ENCODE results near the gene FBXL7.

Gene FBXL7

GRCh38 chr5:15786884-15787283 is 286.9 kb downstream of the FBXL7 start:
- no peak for DNase-seq

GRCh38 chr5:15787681-15788080 is 287.7 kb downstream of the FBXL7 start:
- DNase-seq = no peak

GRCh38 chr5:15789642-15790041 is 289.7 kb downstream of the FBXL7 start:
- DNase-seq = no peak

DNA sequence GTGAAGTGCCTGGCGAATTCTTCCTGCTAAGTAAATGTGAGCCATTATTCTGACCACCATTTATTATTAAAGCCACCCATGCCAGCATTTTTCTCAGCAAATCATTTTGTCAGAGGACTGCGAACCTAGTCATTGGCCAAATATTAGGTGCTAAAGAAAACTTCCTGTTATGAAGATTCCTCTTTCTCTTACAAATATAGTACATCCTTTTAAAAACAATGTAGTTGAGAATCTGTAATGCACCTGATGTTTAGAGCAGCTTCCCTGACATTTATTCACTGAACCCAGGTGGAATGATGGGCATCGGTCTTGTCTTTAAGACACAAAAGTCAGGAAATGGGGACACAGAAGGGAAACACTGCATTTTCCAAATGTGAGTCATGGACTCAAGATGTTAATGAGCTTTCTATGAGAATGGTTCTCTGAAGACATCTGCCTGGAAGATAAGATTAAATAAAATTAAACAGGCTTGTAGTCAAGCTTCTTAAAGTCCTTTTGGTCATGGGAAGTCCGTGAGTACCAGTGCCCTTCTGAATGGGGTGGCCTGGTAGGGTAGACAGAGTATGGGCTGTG is 290.6 kb downstream of the FBXL7 start:
- no peak for DNase-seq

DNA sequence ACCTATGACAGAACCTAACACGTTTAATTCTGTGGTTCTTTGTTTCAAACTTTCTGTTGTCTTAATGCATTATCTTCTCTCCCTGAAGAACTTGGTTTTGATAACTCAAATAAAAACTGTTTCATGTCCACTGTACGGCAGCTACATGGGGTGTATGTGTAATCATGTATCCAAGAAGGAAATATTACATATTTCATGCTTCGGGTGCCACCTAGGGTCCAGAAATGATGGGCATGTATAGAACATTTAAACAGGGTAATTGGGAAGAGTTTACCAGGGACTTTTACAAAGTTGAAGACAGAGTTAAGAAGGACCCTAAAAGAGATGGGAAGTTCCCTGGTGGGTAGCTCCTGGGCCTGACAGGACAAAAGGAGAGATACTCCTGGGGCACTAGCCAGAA is 291.3 kb downstream of the FBXL7 start:
- no peak for DNase-seq

DNA sequence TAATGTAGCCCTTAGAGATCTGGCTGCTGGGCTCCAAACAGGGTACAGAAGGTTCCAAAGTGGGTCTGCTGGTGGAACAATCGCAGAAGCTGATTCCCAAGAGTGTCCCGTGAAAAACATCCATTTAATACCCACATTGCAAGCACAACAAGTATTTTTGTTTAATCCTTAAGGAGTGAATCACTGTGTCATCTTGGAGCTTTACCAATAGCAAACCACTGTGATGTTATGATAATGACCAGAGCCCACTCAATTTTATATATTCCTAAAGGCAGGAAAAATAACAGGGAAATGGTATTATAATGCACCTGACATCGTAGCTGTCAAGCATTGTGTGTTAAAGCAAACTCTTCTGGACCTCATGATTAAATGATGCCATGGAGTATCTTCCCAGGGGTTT is 291.9 kb downstream of the FBXL7 start:
- DNase-seq = no peak

DNA sequence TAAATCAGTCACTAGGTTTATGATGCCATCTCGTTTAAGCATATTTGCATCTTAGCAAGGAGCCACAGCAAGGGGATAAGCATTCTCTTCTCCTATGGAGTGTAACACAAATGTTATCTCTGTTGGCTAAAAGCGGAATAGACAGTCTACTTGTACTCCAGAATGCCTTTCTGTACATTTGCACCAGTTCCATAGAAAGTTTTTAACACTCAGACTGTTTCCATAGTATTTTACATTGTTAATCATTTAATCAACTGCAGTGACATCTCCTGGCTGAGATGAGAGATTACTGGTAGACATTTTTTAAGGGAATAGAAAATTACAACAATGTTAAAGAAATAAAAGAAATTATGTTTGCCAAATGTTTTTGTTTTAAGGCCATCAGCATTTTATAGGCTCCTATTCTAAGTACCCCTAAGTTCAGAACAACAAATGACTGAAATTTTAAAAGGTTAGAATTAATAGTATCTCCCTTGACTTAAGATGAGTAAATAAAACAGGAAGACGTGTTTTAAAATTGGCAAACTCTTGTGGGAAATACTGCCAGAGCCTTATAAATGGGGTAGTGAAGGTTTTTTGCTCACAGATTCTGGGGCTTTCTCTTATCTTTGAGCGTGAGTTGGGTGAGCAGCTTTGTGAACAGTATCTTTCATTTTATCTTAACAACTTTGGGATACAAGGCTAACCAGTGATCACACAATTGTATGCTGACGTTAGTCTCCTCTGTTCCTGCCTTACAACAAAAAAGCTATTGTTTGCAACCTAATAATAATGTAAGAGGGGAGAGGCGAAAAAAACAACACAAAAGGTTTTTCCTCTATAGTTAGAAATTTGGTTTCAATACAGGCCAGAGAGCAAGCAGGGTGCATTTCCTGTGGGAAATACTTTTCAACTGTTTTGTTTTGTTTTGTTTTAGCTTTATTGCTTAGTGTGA is 294.3 kb downstream of the FBXL7 start:
- no peak for DNase-seq

DNA sequence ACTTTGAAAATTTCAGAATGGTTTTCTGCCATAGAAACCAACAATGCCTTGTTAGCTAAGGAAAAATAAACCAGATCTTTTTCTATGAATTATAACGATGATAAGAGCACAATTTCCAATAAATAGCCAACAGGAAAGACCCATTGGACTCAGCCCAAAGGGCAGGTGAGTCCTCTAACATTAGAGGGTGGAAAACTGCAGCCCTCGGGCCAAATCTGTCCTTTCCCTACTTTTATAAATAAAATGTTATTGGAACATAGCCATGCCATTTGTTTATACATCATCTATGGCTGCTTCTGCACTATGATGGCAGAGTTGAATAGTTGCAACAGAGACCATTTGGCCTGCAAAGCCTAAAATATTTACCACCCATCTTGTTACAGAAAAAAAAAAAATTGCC is 296.1 kb downstream of the FBXL7 start:
- no peak for DNase-seq

DNA sequence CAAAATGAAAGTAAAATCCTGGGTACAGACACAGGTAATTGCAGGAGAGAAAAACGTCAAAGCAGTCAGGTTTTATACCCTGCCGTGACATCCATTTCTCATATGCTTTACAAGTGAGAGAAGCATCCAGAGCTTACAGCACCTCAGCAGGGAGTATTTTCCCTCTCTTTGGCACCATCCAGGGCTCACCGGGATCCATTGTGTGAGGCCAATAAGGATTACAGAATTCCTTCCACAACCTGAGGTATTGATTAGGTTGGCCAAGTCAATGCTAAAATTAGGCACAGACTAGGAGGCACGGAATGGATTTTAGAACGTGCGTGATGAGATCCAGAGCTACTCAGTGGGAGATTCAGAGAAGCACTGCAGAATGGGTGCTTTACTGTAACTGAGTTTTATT is 296.6 kb downstream of the FBXL7 start:
- DNase-seq = no peak

DNA sequence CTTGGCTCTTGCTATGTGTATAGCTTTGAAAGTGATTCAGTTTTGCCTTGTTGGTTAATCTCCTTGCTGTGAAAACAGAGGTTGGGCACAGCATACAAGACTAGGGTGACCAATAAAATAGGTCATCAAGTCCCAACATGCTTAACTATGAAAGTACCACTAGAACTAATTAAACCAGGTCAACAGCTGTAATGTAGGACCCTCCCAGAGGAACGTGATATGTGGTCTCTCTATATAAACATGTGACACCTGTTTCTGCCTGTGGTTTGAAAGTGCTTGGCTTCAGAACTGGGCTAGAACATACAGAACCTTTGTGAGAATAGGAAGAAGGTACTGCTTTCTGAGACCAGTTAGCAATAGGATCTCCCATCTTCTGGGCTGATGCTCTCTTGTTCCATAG is 297.1 kb downstream of the FBXL7 start:
- DNase-seq = no peak

- DNase-seq = no peak
Measured at GRCh38 chr5:15798006-15798405, 298.0 kb downstream of the FBXL7 start.

DNA sequence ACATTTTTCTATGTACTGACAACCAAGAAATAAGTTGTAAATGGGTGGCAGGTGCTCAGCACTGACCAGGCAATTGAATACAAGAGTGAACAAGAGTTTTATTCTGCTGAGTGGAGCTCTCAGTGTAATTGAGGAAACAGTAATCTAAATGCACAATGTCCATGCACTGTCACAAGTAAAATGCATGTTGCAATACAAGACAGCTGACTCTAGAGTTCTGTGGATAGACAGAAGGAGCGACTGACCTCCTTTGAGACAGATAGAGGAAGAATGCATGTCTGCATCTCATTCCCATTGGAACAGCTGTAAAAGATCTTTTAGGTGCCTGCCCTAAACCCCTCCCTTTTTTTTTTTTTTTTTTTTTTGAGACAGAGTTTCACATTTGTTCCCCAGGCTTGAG is 299.0 kb downstream of the FBXL7 start:
- DNase-seq = no peak

GRCh38 chr5:15799612-15800011 is 299.6 kb downstream of the FBXL7 start:
- no peak for DNase-seq

- DNase-seq = no peak
Measured at GRCh38 chr5:15803280-15803679, 303.3 kb downstream of the FBXL7 start.

DNA sequence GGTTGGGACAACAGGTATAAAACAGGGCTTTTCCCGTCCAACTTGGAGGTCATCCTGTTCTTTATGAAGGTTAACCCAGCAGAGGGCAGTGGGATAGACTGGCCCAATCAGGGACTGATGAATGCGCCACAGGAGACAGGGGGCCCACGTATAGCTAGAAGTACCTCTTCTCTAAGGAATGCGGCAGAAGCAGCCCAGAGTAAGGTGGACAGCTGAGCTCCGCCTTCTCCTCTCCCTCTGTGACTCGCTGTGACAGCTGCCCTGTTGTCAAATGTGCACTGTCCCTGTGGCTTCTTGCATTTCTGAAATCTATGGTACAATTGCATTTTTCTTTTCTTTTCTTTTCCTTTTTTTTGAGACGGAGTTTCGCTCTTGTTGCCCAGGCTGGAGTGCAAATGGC is 306.6 kb downstream of the FBXL7 start:
- no peak for DNase-seq

DNA sequence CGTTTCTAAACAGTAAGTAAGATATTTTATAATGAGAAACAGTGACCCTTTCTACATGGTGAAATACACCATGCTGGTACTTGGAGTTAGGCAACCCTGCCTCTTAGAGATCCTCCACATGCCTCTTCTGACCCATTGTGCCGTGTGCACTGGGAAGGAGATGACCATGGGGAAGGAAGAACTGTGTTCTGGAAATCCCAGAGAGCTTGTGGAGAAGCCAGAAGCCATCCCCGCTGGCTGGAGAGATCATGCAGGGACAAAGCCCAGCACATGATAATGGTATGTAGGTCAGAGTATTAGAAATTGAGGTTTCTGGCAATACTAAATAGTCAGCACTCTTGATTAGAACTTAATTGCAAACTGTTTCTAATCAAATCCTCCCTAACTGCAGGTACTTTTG is 307.3 kb downstream of the FBXL7 start:
- DNase-seq = no peak

DNA sequence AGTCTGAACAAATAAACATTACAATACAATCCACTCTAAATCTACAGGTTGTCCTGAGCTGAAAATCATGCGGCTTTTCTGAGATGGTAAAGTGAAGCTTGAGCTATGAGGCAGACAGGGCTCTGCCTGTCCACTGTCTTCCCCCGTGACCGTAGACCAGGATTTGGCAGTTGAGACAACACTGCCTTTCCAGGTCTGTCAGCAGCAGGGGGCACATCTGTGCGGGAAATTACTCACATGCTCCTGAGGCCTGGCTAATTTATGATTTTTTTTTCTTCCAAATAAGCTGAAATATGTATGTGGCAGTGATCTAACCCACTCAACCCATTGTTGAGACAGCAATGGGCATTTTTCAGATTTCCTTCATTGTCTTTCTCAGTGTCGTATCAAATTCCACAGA is 307.9 kb downstream of the FBXL7 start:
- DNase-seq = no peak

GRCh38 chr5:15808577-15808976 is 308.6 kb downstream of the FBXL7 start:
- DNase-seq = no peak

DNA sequence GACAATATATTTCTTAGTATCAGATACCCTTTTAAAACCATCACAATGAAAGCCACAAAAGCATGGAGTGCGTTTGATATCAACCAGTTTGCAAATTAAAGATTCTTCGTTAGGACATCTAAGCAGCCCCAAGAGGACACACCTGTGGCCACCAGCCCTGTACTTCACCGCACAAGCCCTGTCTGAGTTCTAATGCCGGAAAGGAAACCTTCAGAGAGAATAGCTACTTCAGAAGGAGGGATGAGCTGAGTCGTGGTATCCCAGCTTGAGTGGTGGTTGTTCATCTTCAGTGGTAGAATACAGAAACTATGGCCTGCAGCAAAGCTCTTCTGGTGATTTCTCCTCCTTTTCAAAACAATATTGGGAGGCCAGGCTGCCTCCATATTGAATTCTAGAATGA is 319.6 kb downstream of the FBXL7 start:
- DNase-seq = no peak

DNA sequence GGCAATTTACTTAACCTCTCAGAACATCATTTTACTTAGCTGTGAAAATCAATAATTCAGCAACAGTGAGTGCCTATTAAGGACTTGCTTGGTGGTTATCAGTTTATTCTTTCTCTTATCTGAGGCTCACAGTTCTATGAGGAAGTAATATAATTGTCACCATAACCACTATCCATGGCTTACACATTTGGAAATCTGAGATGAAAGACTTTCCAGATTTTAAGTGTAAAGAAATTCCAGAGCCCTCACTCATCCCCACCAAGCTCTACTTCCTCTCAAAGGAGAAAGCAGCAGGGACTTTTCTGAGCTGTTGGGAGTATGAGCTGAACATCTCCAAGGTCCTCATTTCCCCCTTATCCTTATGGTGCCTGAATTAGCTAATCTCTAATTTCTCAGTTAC is 321.5 kb downstream of the FBXL7 start:
- no peak for DNase-seq

DNA sequence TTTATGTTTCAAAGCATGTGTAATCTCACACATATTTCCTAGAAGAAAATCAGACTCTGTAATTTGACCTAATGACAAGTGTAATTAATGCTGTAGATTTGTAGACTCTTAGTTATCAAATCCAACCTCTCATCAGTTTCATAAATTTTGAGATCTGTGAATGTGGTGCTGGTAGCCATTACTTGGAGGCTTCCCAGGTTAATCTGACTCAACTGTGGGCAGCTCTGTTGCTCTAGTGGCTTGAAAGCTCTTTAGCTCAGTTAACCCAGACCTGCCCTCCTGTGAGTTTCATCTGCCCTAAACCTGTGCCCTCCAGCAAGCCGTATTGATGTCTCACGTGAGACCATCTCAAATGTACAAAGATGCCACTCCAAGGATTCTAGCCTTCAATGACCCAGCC is 323.4 kb downstream of the FBXL7 start:
- DNase-seq = no peak

DNA sequence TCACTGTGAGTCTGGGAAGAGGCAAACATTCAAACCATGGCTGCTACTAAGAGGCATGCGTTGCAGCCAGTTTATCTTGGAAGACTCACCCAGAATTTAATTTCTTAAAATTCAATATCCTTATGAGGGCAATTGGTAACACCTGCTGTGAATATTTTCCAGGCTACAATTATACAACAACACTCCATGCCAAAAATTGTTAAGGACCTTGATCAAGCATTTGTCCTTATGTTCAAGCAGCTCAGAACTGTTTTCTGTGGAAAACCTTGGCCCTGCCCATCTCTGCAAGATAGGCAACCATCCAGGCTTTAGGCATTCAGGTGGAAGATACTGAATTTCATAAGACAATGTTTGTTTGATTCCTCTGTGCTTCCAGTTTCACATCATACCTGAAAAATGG is 327.8 kb downstream of the FBXL7 start:
- no peak for DNase-seq

- DNase-seq = no peak
Measured at GRCh38 chr5:15831408-15831807, 331.4 kb downstream of the FBXL7 start.

DNA sequence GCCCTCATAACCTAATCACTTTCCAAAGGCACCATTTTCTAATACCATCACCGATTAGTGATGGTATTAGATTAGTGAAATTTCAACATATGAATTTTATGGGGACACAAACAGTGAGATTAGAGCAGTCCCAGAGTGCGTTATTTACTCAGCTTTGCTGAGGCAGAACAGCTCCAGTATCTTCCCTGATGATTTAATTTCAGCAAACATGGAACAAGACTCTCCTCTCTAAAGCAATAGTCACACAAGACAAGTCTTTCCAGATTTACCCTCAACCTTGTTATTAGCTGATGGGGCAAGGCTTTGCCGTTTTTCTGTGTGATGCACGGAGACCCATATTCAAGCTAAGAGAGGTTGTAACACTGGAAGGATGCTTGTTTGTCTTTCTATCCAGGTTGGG is 333.4 kb downstream of the FBXL7 start:
- no peak for DNase-seq

Data from NCI-H510A (cell line).